ENCODE measurements around the gene GGN. TPM values are rescaled to one million over a fixed set of nuclear protein-coding genes. Genes with fewer than 3 reads are reported as not detected.

GGN gene
- total and polyA plus RNA-seq, 9 of the 15 experiments (the other 6 are each of a cell fraction or from before 2014, with no cell fraction given) = 0.15 to 0.33 TPM; not detected in 7

GRCh38 chr19:38335949-38336637 lies 51.7 kb downstream of the GGN start (continued):
- TF ChIP-seq E4F1 (CRISPR knock-in tag; IDR thresholded peaks at IDR 0.05; ENCODE audit: borderline replicate concordance) = no peak
- TF ChIP-seq ZNF277 (CRISPR knock-in tag; IDR thresholded peaks at IDR 0.05; ENCODE audit: borderline replicate concordance) = no peak
- no peak for TF ChIP-seq DACH1 (IDR thresholded peaks at IDR 0.05; ENCODE audit: partially characterized antibody)
- no peak for TF ChIP-seq CHD4 (IDR thresholded peaks at IDR 0.05; ENCODE audit: insufficient read depth, insufficient replicate concordance, low read depth, low read length, poor library complexity, severe bottlenecking)
- TF ChIP-seq U2AF1 (optimal IDR thresholded peaks at IDR 0.05; ENCODE audit: low read depth, low read length) = no peak
- TF ChIP-seq ERF (CRISPR knock-in tag; IDR thresholded peaks at IDR 0.05) = no peak
- peak; percentile 17 for TF ChIP-seq PKNOX1 (IDR thresholded peaks at IDR 0.05)
- TF ChIP-seq RNF2 (IDR thresholded peaks at IDR 0.05) = no peak
- no peak for TF ChIP-seq ZSCAN32 (CRISPR knock-in tag; IDR thresholded peaks at IDR 0.05)
- TF ChIP-seq HNRNPL (IDR thresholded peaks at IDR 0.05; ENCODE audit: low read depth, low read length) = no peak
- TF ChIP-seq IRF1 (CRISPR knock-in tag; IDR thresholded peaks at IDR 0.05; ENCODE audit: borderline replicate concordance) = no peak
- no peak for TF ChIP-seq ZNF586 (CRISPR knock-in tag; conservative IDR thresholded peaks at IDR 0.05)
- TF ChIP-seq ZNF324 (CRISPR knock-in tag; IDR thresholded peaks at IDR 0.05) = no peak
- TF ChIP-seq CLOCK (CRISPR knock-in tag; IDR thresholded peaks at IDR 0.05; ENCODE audit: borderline replicate concordance) = no peak
- TF ChIP-seq NFXL1 (CRISPR knock-in tag; IDR thresholded peaks at IDR 0.05) = no peak
- no peak for TF ChIP-seq MED1 (CRISPR knock-in tag; IDR thresholded peaks at IDR 0.05; ENCODE audit: borderline replicate concordance)
- TF ChIP-seq KAT2B (IDR thresholded peaks at IDR 0.05; ENCODE audit: low read depth, low read length) = no peak
- no peak for TF ChIP-seq FOXP1 (CRISPR knock-in tag; IDR thresholded peaks at IDR 0.05)
- no peak for TF ChIP-seq ZNF212 (CRISPR knock-in tag; IDR thresholded peaks at IDR 0.05)

All from K562 (cell line).